K562 (cell line): Measurements from ENCODE around the gene BANP.

Source experiments
- ATF2 ChIP-seq: sonication (generic); formaldehyde crosslinking; IDR thresholded peaks from 2 replicates; pipeline ENCODE4 v1.8.1; 2022; ENCODE audit warnings: missing genetic modification reagents
- CHD4 ChIP-seq: fragments of 200-600 bp; sonication (generic); IDR thresholded peaks from 3 replicates; pipeline ENCODE4 v1.6.1; 2012; ENCODE audit warnings: low read depth, mild to moderate bottlenecking, mixed read lengths, low read length, inconsistent platforms; ENCODE audit not compliant: insufficient read depth, insufficient replicate concordance, poor library complexity, severe bottlenecking
- CTCF ChIP-seq, 3 experiments: IDR thresholded peaks in 2 of 3; conservative IDR thresholded peaks in 1 of 3; 2 replicates each; pipeline ENCODE4 v1.5.1; 2011 to 2012; ENCODE audit warnings: low read length in 3 of 3, mild to moderate bottlenecking in 3 of 3, control low read depth in 2 of 3, improper control_type of control experiment in 1 of 3, inconsistent platforms in 1 of 3, low read depth in 1 of 3, mixed read lengths in 1 of 3, moderate library complexity in 1 of 3; ENCODE audit not compliant: insufficient read depth in 2 of 3
- KHSRP ChIP-seq: fragments of 450-650 bp; IDR thresholded peaks from 2 replicates; pipeline ENCODE4 v1.6.1; 2017
- SIN3A ChIP-seq, 2 experiments: fragments of 150-350 bp in 1 of 2; IDR thresholded peaks; 2 replicates each; pipeline ENCODE4 v1.6.1; 2011 to 2016; ENCODE audit warnings: borderline replicate concordance in 2 of 2, low read depth in 2 of 2, low read length in 2 of 2, mild to moderate bottlenecking in 2 of 2, moderate library complexity in 2 of 2; ENCODE audit not compliant: control insufficient read depth in 1 of 2
- TFE3 ChIP-seq: fragments of 450-650 bp; formaldehyde crosslinking; IDR thresholded peaks from 2 replicates; pipeline ENCODE4 v1.4.0; 2020; ENCODE audit warnings: mild to moderate bottlenecking, mixed read lengths

GRCh38 chr16:87955302-87956097, 4.3 kb downstream of the BANP start:
- no peak; a peak in 1 of 6 replicates for TF ChIP-seq CTCF (IDR thresholded peaks at IDR 0.05 in 2 of 3, conservative IDR thresholded peaks at IDR 0.05 in 1 of 3; ENCODE audit: insufficient read depth in 2 of 3, low read depth in 1 of 3, low read length in 3 of 3)
- TF ChIP-seq KHSRP, result no peak
- no peak for TF ChIP-seq TFE3 (CRISPR knock-in tag)
- no peak for TF ChIP-seq ATF2 (CRISPR knock-in tag)
- TF ChIP-seq SIN3A (IDR thresholded peaks at IDR 0.05; ENCODE audit: borderline replicate concordance in 2 of 2, control insufficient read depth in 1 of 2, low read depth in 2 of 2, low read length in 2 of 2), result no peak
- TF ChIP-seq CHD4, result no peak
